Psoas muscle (tissue), 8 donors: ENCODE results near the gene MRPS2. TPM values are rescaled to one million over a fixed set of nuclear protein-coding genes. Genes with fewer than 3 reads are reported as not detected.
"Not testable (repeated sequence)": the region's sequence is repeated elsewhere in the genome, so short reads cannot be mapped to it uniquely, and the experiment has no call there.

Experiments used
- ATAC-seq, 4 donors: fragments of 200-7000 bp; cut with Tn5 transposase; one replicate each; pipeline ENCODE4 v1.9.1; 2020; ENCODE audit warnings: moderate library complexity in 3 of 4, mild to moderate bottlenecking in 2 of 4
- DNase-seq, 2 donors: peaks; one replicate each; pipeline ENCODE4 v3.0.0-alpha.2; 2020
- H3K27ac ChIP-seq: fragments of 200-600 bp; one replicate; pipeline ENCODE4 v1.8.0; 2022
- H3K27me3 ChIP-seq, 3 donors: fragments of 200-600 bp in 1 of 3; one replicate each; pipeline versions ENCODE4 v1.6.1 to v1.8.0; 2013 to 2022; ENCODE audit warnings: low read length in 2 of 3, mild to moderate bottlenecking in 2 of 3, moderate library complexity in 1 of 3; ENCODE audit not compliant: insufficient read depth in 3 of 3
- H3K36me3 ChIP-seq, 2 donors: fragments of 200-600 bp in 1 of 2; one replicate each; pipeline versions ENCODE4 v1.6.1 to v1.8.0; 2013 to 2022; ENCODE audit warnings: low read depth in 1 of 2, mild to moderate bottlenecking in 1 of 2, moderate library complexity in 1 of 2; ENCODE audit not compliant: insufficient read depth in 1 of 2
- H3K4me1 ChIP-seq: fragments of 200-600 bp; one replicate; pipeline ENCODE4 v1.8.0; 2022
- H3K4me3 ChIP-seq: fragments of 200-600 bp; one replicate; pipeline ENCODE4 v1.8.0; 2022; ENCODE audit warnings: mild to moderate bottlenecking
- H3K9me3 ChIP-seq: fragments of 200-600 bp; one replicate; pipeline ENCODE4 v1.8.0; 2022
- CTCF ChIP-seq: fragments of 200-600 bp; IDR thresholded peaks from one replicate; pipeline ENCODE4 v1.8.0; 2022; ENCODE audit warnings: antibody characterized with exemption
- WGBS, 3 donors: extraction: QIAGEN DNeasy Blood & Tissue Kit; methylation state at CpG; one replicate each; pipeline versions ENCODE4 v1.1.6 to v1.1.7; 2013; 5-methylcytosine and 5-hydroxymethylcytosine counted together
- intact Hi-C, 2 donors: fragments of 100-400 bp; cut with DNase I; formaldehyde crosslinking; loops; one replicate each; pipeline versions ENCODE4 v1.11.0 to v1.14.2; 2022
- polyA plus RNA-seq, 3 donors: library from polyadenylated mRNA; stranded (reverse); fragments of 200-250 nt; gene quantifications; one replicate each; pipeline ENCODE4 v1.2.3, GENCODE V29; 2013
- total RNA-seq, 4 donors: library from RNA; stranded (reverse); fragmentation: NEBNext Ultra II Directional in 2 of 4; extraction: Animal tissue kit (Norgen Biotek cat#: 25700) in 2 of 4; gene quantifications; one replicate each; pipeline versions ENCODE4 v1.2.1 to v1.2.4, GENCODE V29; 2021 to 2023
- donor health status: healthy with polysubstance abuse.
- donor health status: DM: no; HTN: no; CAD: no; lungs with moderate emphysema.
- donor health status: Bipolar disorder and iron deficiency.
- donor health status: healthy.
- donor health status: DM: yes; HTN: yes; CAD: no.
- donor health status: DM: no; HTN: no; CAD: no.
- donor health status: DM: no; HTN: no; CAD: no.
- donor health status: DM: yes; HTN: yes; CAD: no.

MRPS2 gene
- total and polyA plus RNA-seq, 7 donors = 36.8 to 78.8 (median 47.1) TPM

GRCh38 chr9:135547756-135548736 lies 47.6 kb downstream of the MRPS2 start:
- Histone ChIP-seq H3K27ac (no peak overlapping the region), H3K27me3 (peaks cover 0 to 14% (median 5%) of the 10 kb centered on the region in 3 donors), H3K36me3 (no peaks in the 10 kb centered on the region), H3K9me3 (no peaks in the 10 kb centered on the region), H3K4me3 (no peak overlapping the region), H3K4me1 (no peaks in the 10 kb centered on the region)
- 74 to 80% (median 77%) methylated on average over 28 of the region's 28 CpGs for WGBS, 3 donors
- no peak for TF ChIP-seq CTCF
- no peak for DNase-seq
- ATAC-seq = no peak
- intact Hi-C loops = no loop called here

- 78 to 84% (median 82%) methylated on average over 24 to 28 of the region's 28 CpGs for WGBS, 3 donors
- ATAC-seq, H3K36me3 ChIP-seq, DNase-seq, H3K9me3 ChIP-seq, intact Hi-C loops, H3K4me3 ChIP-seq, H3K27ac ChIP-seq, H3K4me1 ChIP-seq: not testable (repeated sequence)
- H3K27me3 ChIP-seq = peaks cover 0 to 11% (median 5%) of the 10 kb centered on the region in 3 donors
These were observed 49.2 kb downstream of the MRPS2 start for GRCh38 chr9:135549478-135550343.

GRCh38 chr9:135550344-135550918 lies 49.9 kb downstream of the MRPS2 start:
- no peak for DNase-seq
- H3K4me1 ChIP-seq = no peaks in the 10 kb centered on the region
- H3K36me3 ChIP-seq = no peaks in the 10 kb centered on the region
- WGBS, 3 donors = 64 to 74% (median 69%) methylated on average over 17 of the region's 17 CpGs
- H3K27me3 ChIP-seq = peaks cover 0 to 11% (median 5%) of the 10 kb centered on the region in 3 donors
- no peaks in the 10 kb centered on the region for H3K9me3 ChIP-seq
- no peak for TF ChIP-seq CTCF
- no peak for ATAC-seq
- intact Hi-C loops = no loop called here
- H3K27ac ChIP-seq = no peak overlapping the region
- H3K4me3 ChIP-seq = no peak overlapping the region

GRCh38 chr9:135551031-135551430 lies 50.5 kb downstream of the MRPS2 start:
- ATAC-seq (no peak), DNase-seq (no peak)
- peaks cover 0 to 11% (median 5%) of the 10 kb centered on the region in 3 donors for H3K27me3 ChIP-seq
- no peaks in the 10 kb centered on the region for H3K36me3 ChIP-seq
- WGBS, 3 donors = 24 to 38% (median 32%) methylated on average over 14 of the region's 14 CpGs
- no peak for TF ChIP-seq CTCF
- no peak overlapping the region for H3K27ac ChIP-seq
- H3K4me3 ChIP-seq = no peak overlapping the region
- no peaks in the 10 kb centered on the region for H3K4me1 ChIP-seq
- H3K9me3 ChIP-seq = no peaks in the 10 kb centered on the region
- intact Hi-C loops = no loop called here
